ENCODE measurements around the gene SOX11. TPM values are rescaled to one million over a fixed set of nuclear protein-coding genes. Genes with fewer than 3 reads are reported as not detected.

The SOX11 gene
- total and polyA plus RNA-seq, 2 of the 8 experiments (the other 6 are each of a cell fraction or from before 2014, with no cell fraction given): 9.0 to 55.6 TPM

DNA sequence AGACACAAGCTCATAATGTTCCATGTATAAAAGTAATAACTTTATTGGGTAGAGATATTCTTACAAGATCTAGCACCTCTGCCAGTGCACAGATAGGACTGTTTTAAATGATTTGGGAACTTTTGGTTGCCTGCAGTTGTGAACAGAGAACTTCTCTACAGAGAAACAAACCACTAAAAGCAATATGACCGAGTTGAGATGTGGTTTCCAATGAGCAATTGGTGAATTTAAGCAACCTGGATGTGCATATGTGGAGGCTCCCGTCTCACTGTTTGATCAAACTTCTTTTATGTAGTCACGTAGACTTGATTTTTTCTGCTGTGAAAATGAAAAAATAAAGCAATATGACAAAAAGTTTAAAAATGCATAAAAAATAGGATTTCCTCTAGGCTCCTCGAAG lies 7.8 kb downstream of the SOX11 start (continued):
- TF ChIP-seq SAP30 (IDR thresholded peaks at IDR 0.05; ENCODE audit: insufficient read depth, insufficient replicate concordance, low read length) (no peak), CHD2 (IDR thresholded peaks at IDR 0.05; ENCODE audit: low read length) (no peak), SIX5 (IDR thresholded peaks at IDR 0.05; ENCODE audit: low read depth, low read length) (no peak), RBBP5 (IDR thresholded peaks at IDR 0.05; ENCODE audit: borderline replicate concordance, low read depth, low read length) (no peak), SP4 (IDR thresholded peaks at IDR 0.05; ENCODE audit: low read length) (no peak), POLR2A (IDR thresholded peaks at IDR 0.05; ENCODE audit: control extremely low read depth in 1 of 2, low read depth in 2 of 2, low read length in 2 of 2) (no peak), GABPA (IDR thresholded peaks at IDR 0.05; ENCODE audit: borderline replicate concordance, insufficient read depth, low read length) (no peak), BACH1 (IDR thresholded peaks at IDR 0.05; ENCODE audit: low read length) (no peak), CREB1 (IDR thresholded peaks at IDR 0.05) (no peak), HDAC2 (IDR thresholded peaks at IDR 0.05; ENCODE audit: borderline replicate concordance in 1 of 2, low read depth in 2 of 2, low read length in 2 of 2) (no peak)
